OCI-LY1 (cell line): Measurements from ENCODE around the gene DPP7.

Source experiments
- H2AFZ ChIP-seq: fragments of 200-600 bp; sonication (generic), shearing (Covaris generic); 2 replicates; pipeline ENCODE4 v1.6.0; 2014; ENCODE audit warnings: antibody characterized with exemption, mild to moderate bottlenecking, low read length
- H3F3A ChIP-seq: fragments of 200-600 bp; sonication (generic), shearing (Covaris generic); 2 replicates; pipeline ENCODE4 v1.6.0; 2014; ENCODE audit warnings: mild to moderate bottlenecking, antibody characterized with exemption, low read length, moderate library complexity; ENCODE audit not compliant: insufficient read depth
- H3K27ac ChIP-seq: fragments of 200-600 bp; sonication (generic); 2 replicates; pipeline ENCODE4 v1.5.1; 2014; ENCODE audit warnings: low read length, mixed run types, mild to moderate bottlenecking, low read depth; ENCODE audit not compliant: poor library complexity, severe bottlenecking
- H3K27me3 ChIP-seq: fragments of 200-600 bp; sonication (generic); 2 replicates; pipeline ENCODE4 v1.6.0; 2014; ENCODE audit warnings: antibody characterized with exemption, mild to moderate bottlenecking, low read length, moderate library complexity; ENCODE audit not compliant: insufficient read depth
- H3K36me3 ChIP-seq: fragments of 200-600 bp; sonication (generic); 2 replicates; pipeline ENCODE4 v1.6.1; 2014; ENCODE audit warnings: mild to moderate bottlenecking, antibody characterized with exemption, low read length, moderate library complexity, mixed read lengths; ENCODE audit not compliant: insufficient read depth
- H3K4me1 ChIP-seq: fragments of 200-600 bp; sonication (generic); 2 replicates; pipeline ENCODE4 v1.5.1; 2014; ENCODE audit warnings: mild to moderate bottlenecking, low read length, moderate library complexity; ENCODE audit not compliant: insufficient read depth, severe bottlenecking
- H3K4me2 ChIP-seq: fragments of 200-600 bp; sonication (generic), shearing (Covaris generic); 2 replicates; pipeline ENCODE4 v1.6.1; 2014; ENCODE audit warnings: low read length
- H3K4me3 ChIP-seq: fragments of 200-600 bp; sonication (generic); 2 replicates; pipeline ENCODE4 v1.5.1; 2014; ENCODE audit warnings: low read length, low read depth, mild to moderate bottlenecking, mixed read lengths; ENCODE audit not compliant: poor library complexity, severe bottlenecking
- H3K79me2 ChIP-seq: fragments of 200-600 bp; shearing (Covaris generic); 2 replicates; pipeline ENCODE4 v1.6.1; 2016; ENCODE audit warnings: mixed run types, low read length, mixed read lengths; ENCODE audit not compliant: insufficient read depth
- H3K9ac ChIP-seq: fragments of 200-600 bp; sonication (generic), shearing (Covaris generic); 2 replicates; pipeline ENCODE4 v1.6.1; 2014; ENCODE audit warnings: mild to moderate bottlenecking, low read length, mixed read lengths
- H3K9me2 ChIP-seq: fragments of 200-600 bp; sonication (generic), shearing (Covaris generic); 2 replicates; pipeline ENCODE4 v1.6.1; 2014; ENCODE audit warnings: low read depth, mild to moderate bottlenecking, low read length, mixed read lengths
- H3K9me3 ChIP-seq: fragments of 200-600 bp; shearing (Covaris generic); 2 replicates; pipeline ENCODE4 v1.6.1; 2014; ENCODE audit warnings: low read length, mixed read lengths
- H4K20me1 ChIP-seq: fragments of 200-600 bp; sonication (generic), shearing (Covaris generic); 2 replicates; pipeline ENCODE4 v1.6.0; 2016; ENCODE audit warnings: mild to moderate bottlenecking, low read length; ENCODE audit not compliant: insufficient read depth
- CTCF ChIP-seq: fragments of 200-600 bp; sonication (generic), shearing (Covaris generic); IDR thresholded peaks from 2 replicates; pipeline ENCODE4 v1.5.1; 2017; ENCODE audit warnings: mild to moderate bottlenecking, antibody characterized with exemption, low read length, moderate library complexity, mixed read lengths
- EZH2 ChIP-seq: fragments of 200-600 bp; sonication (generic), shearing (Covaris generic); IDR thresholded peaks from 2 replicates; pipeline ENCODE4 v1.8.0; 2017; ENCODE audit warnings: borderline replicate concordance, mixed run types, mild to moderate bottlenecking, antibody characterized with exemption, low read length, moderate library complexity, mixed read lengths

DPP7 gene

GRCh38 chr9:137148661-137149060, 34.1 kb upstream of the DPP7 start:
- Histone ChIP-seq H3K27me3 (no peaks in the 10 kb centered on the region), H3K4me3 (no peak overlapping the region), H3F3A (peaks cover 6% of the 10 kb centered on the region), H3K9me2 (no peaks in the 10 kb centered on the region), H4K20me1 (no peaks in the 10 kb centered on the region), H2AFZ (no peak overlapping the region), H3K9me3 (no peaks in the 10 kb centered on the region), H3K9ac (no peak overlapping the region), H3K4me2 (no peak overlapping the region), H3K27ac (no peak overlapping the region), H3K79me2 (no peaks in the 10 kb centered on the region), H3K36me3 (no peaks in the 10 kb centered on the region), H3K4me1 (no peaks in the 10 kb centered on the region)
- TF ChIP-seq CTCF = no peak
- TF ChIP-seq EZH2 = no peak

GRCh38 chr9:137148242-137148641, 33.7 kb upstream of the DPP7 start:
- Histone ChIP-seq H3K4me1 (no peaks in the 10 kb centered on the region), H3K27ac (no peak overlapping the region), H3K9me2 (no peaks in the 10 kb centered on the region), H3K4me3 (no peak overlapping the region), H3K9ac (no peak overlapping the region), H3K79me2 (no peaks in the 10 kb centered on the region), H3F3A (peaks cover 6% of the 10 kb centered on the region), H3K36me3 (no peaks in the 10 kb centered on the region), H3K4me2 (no peak overlapping the region), H2AFZ (no peak overlapping the region), H3K27me3 (no peaks in the 10 kb centered on the region), H4K20me1 (no peaks in the 10 kb centered on the region), H3K9me3 (no peaks in the 10 kb centered on the region)
- TF ChIP-seq CTCF (no peak), EZH2 (no peak)

DNA sequence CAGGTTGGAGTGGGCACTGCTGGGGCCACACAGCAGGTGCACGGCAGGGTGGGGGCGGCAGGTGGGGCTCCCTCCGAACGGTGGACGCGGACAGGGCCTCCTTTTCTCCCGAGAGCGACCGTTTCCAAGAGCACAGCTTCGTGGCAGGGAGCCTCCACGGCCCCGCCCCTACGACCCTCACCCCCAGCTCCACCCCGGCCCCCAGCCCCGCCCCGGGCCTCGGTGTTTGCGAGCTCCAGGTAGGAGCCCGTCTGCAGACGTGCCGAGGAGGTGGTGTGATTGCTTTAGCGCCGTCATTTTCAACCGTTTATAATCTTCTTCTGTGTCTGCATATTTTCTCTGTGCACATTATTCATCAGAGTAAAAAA, 33.2 kb upstream of the DPP7 start:
- Histone ChIP-seq H3K36me3 (no peaks in the 10 kb centered on the region), H3K9me2 (no peaks in the 10 kb centered on the region), H3F3A (peaks cover 6% of the 10 kb centered on the region), H3K27ac (no peak overlapping the region), H3K9me3 (no peaks in the 10 kb centered on the region), H3K27me3 (no peaks in the 10 kb centered on the region), H3K4me2 (no peak overlapping the region), H4K20me1 (no peaks in the 10 kb centered on the region), H3K4me3 (no peak overlapping the region), H2AFZ (no peak overlapping the region), H3K4me1 (no peaks in the 10 kb centered on the region), H3K9ac (no peak overlapping the region), H3K79me2 (no peaks in the 10 kb centered on the region)
- TF ChIP-seq EZH2 (no peak), CTCF (no peak)
